ENCODE results near the gene DPP10. TPM values are rescaled to one million over a fixed set of nuclear protein-coding genes. Genes with fewer than 3 reads are reported as not detected.

The DPP10 gene
- total RNA-seq, 1 donor from 2014 or later: 2.1 TPM

- Mint-ChIP-seq H3K4me3 (no peak overlapping the region), H3K27ac (ENCODE audit: unreplicated experiment) (no peak overlapping the region), H3K36me3 (ENCODE audit: low read depth) (no peaks in the 10 kb centered on the region), H3K9me3 (peaks cover 10% of the 10 kb centered on the region), H3K4me1 (peaks cover under 1% of the 10 kb centered on the region), H3K27me3 (ENCODE audit: low read depth) (peaks cover 3% of the 10 kb centered on the region)
- TF ChIP-seq CTCF (conservative IDR thresholded peaks at IDR 0.05): no peak
- no peak for DNase-seq (ENCODE audit: low read depth, low spot score)
These were observed 492.6 kb downstream of the DPP10 start for GRCh38 chr2:114935031-114935430.

- Mint-ChIP-seq H3K27ac (ENCODE audit: unreplicated experiment) (no peak overlapping the region), H3K27me3 (ENCODE audit: low read depth) (peaks cover 3% of the 10 kb centered on the region), H3K4me1 (peaks cover 18% of the 10 kb centered on the region), H3K4me3 (no peak overlapping the region), H3K9me3 (peaks cover 6% of the 10 kb centered on the region), H3K36me3 (ENCODE audit: low read depth) (no peaks in the 10 kb centered on the region)
- DNase-seq (ENCODE audit: low read depth, low spot score): no peak
- no peak for TF ChIP-seq CTCF (conservative IDR thresholded peaks at IDR 0.05)
These were observed 495.0 kb downstream of the DPP10 start for GRCh38 chr2:114937366-114937930.

GRCh38 chr2:114940785-114941458 lies 498.5 kb downstream of the DPP10 start:
- Mint-ChIP-seq H3K27me3 (ENCODE audit: low read depth) (no peaks in the 10 kb centered on the region), H3K36me3 (ENCODE audit: low read depth) (no peaks in the 10 kb centered on the region), H3K4me1 (peaks cover 18% of the 10 kb centered on the region), H3K27ac (ENCODE audit: unreplicated experiment) (peak overlapping the region; percentile 73), H3K9me3 (no peaks in the 10 kb centered on the region), H3K4me3 (no peak overlapping the region)
- no peak for DNase-seq (ENCODE audit: low read depth, low spot score)
- TF ChIP-seq CTCF (conservative IDR thresholded peaks at IDR 0.05): no peak

- no peak for TF ChIP-seq CTCF (conservative IDR thresholded peaks at IDR 0.05)
- Mint-ChIP-seq H3K27ac (ENCODE audit: unreplicated experiment) (no peak overlapping the region), H3K36me3 (ENCODE audit: low read depth) (no peaks in the 10 kb centered on the region), H3K4me1 (no peaks in the 10 kb centered on the region), H3K27me3 (ENCODE audit: low read depth) (no peaks in the 10 kb centered on the region), H3K9me3 (no peaks in the 10 kb centered on the region), H3K4me3 (no peak overlapping the region)
- DNase-seq (ENCODE audit: low read depth, low spot score): no peak
These were observed 506.9 kb downstream of the DPP10 start for GRCh38 chr2:114949228-114949804.

- no peaks in the 10 kb centered on the region for H3K27me3 Mint-ChIP-seq (ENCODE audit: low read depth)
- no peak overlapping the region for H3K27ac Mint-ChIP-seq (ENCODE audit: unreplicated experiment)
- no peaks in the 10 kb centered on the region for H3K36me3 Mint-ChIP-seq (ENCODE audit: low read depth)
- H3K4me3 Mint-ChIP-seq: no peak overlapping the region
- no peak for TF ChIP-seq CTCF (conservative IDR thresholded peaks at IDR 0.05)
- DNase-seq (ENCODE audit: low read depth, low spot score): no peak
- peaks cover 3% of the 10 kb centered on the region for H3K9me3 Mint-ChIP-seq
- no peaks in the 10 kb centered on the region for H3K4me1 Mint-ChIP-seq
These were observed 517.9 kb downstream of the DPP10 start for GRCh38 chr2:114960389-114960788.
